ENCODE data around the gene MXRA7.

GRCh38 chr17:76721463-76721862 is 10.7 kb upstream of the MXRA7 start:
- no peak for TF ChIP-seq POLR2A (IDR thresholded peaks at IDR 0.05)
- TF ChIP-seq, protein P1, sequence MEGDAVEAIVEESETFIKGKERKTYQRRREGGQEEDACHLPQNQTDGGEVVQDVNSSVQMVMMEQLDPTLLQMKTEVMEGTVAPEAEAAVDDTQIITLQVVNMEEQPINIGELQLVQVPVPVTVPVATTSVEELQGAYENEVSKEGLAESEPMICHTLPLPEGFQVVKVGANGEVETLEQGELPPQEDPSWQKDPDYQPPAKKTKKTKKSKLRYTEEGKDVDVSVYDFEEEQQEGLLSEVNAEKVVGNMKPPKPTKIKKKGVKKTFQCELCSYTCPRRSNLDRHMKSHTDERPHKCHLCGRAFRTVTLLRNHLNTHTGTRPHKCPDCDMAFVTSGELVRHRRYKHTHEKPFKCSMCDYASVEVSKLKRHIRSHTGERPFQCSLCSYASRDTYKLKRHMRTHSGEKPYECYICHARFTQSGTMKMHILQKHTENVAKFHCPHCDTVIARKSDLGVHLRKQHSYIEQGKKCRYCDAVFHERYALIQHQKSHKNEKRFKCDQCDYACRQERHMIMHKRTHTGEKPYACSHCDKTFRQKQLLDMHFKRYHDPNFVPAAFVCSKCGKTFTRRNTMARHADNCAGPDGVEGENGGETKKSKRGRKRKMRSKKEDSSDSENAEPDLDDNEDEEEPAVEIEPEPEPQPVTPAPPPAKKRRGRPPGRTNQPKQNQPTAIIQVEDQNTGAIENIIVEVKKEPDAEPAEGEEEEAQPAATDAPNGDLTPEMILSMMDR (IDR thresholded peaks at IDR 0.05): no peak
